ENCODE data around the gene RBP4.

The RBP4 gene

DNA sequence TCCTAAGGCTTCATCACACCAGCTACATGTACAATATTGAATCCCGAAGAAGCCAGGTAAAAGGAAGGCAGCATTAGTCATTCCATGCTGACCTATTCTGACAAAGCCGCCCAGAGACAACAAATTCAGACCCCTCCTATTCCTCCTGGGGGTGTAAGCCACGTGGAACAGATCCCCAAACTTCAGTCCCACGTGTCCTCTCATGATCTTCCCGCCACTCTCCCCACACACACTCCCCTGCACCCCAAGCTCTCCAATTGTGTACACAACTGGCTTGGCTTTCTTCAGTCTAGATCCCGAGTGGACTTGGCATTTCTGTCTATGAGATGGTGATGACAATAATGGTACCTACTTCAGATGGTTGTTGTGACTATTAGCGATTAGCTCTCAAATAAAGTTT is 19.9 kb upstream of the RBP4 start:
- ChIA-PET CTCF (no interaction called here), POLR2A (no interaction called here)
- DNase-seq (ENCODE audit: extremely low spot score) = no peak
- TF ChIP-seq CTBP1 (IDR thresholded peaks at IDR 0.05; ENCODE audit: borderline replicate concordance) (no peak), BHLHE40 (IDR thresholded peaks at IDR 0.05; ENCODE audit: borderline replicate concordance) (no peak), ARNT (IDR thresholded peaks at IDR 0.05) (no peak), HDGF (IDR thresholded peaks at IDR 0.05; ENCODE audit: borderline replicate concordance) (no peak), NFRKB (IDR thresholded peaks at IDR 0.05) (no peak), ELF4 (IDR thresholded peaks at IDR 0.05) (no peak), FOXK2 (IDR thresholded peaks at IDR 0.05) (no peak), L3MBTL2 (conservative IDR thresholded peaks at IDR 0.05) (no peak), TARDBP (IDR thresholded peaks at IDR 0.05) (no peak), FOXM1 (IDR thresholded peaks at IDR 0.05; ENCODE audit: borderline replicate concordance) (no peak), LEF1 (IDR thresholded peaks at IDR 0.05; ENCODE audit: borderline replicate concordance) (no peak), SP1 (IDR thresholded peaks at IDR 0.05) (no peak), FOXA1 (IDR thresholded peaks at IDR 0.05) (no peak), SUZ12 (IDR thresholded peaks at IDR 0.05) (no peak), ZNF384 (IDR thresholded peaks at IDR 0.05) (no peak)
- TF ChIP-seq, protein P1, sequence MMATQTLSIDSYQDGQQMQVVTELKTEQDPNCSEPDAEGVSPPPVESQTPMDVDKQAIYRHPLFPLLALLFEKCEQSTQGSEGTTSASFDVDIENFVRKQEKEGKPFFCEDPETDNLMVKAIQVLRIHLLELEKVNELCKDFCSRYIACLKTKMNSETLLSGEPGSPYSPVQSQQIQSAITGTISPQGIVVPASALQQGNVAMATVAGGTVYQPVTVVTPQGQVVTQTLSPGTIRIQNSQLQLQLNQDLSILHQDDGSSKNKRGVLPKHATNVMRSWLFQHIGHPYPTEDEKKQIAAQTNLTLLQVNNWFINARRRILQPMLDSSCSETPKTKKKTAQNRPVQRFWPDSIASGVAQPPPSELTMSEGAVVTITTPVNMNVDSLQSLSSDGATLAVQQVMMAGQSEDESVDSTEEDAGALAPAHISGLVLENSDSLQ (IDR thresholded peaks at IDR 0.05) = no peak

DNA sequence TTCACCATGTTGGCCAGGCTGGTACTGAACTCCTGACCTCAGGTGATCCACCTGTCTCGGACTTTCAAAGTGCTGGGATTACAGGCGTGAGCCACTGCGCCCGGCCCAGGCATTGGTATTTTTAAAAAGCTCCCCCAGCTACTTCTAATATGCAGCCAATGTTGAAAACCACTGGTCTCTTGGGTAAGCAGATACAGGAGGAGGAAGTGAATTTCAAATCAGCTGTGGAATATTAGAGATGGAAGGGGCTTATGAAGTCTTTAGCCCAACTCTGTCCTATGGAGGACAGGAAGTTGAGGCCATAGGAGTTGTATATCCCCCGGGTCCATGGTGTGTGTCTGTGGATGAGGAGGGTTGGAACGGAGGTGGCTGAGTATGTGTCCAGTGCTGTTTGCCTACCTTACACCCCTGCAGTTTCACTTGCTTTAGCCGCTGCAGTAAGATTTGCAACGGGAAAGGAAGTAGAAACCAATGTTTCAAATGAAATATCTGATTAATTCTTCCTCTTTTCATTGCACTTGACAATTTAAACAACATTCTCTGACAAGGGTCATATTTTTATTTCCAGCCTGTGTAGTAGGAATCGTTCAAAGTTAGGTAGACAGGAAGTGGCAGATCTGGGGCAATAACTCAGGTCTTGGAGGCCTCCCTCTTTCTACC is 14.7 kb upstream of the RBP4 start:
- TF ChIP-seq, protein P1 (IDR thresholded peaks at IDR 0.05) = no peak
- no peak for TF ChIP-seq ZNF384 (IDR thresholded peaks at IDR 0.05)
- ChIA-PET CTCF (no interaction called here), POLR2A (no interaction called here)
- DNase-seq (ENCODE audit: extremely low spot score) = no peak

DNA sequence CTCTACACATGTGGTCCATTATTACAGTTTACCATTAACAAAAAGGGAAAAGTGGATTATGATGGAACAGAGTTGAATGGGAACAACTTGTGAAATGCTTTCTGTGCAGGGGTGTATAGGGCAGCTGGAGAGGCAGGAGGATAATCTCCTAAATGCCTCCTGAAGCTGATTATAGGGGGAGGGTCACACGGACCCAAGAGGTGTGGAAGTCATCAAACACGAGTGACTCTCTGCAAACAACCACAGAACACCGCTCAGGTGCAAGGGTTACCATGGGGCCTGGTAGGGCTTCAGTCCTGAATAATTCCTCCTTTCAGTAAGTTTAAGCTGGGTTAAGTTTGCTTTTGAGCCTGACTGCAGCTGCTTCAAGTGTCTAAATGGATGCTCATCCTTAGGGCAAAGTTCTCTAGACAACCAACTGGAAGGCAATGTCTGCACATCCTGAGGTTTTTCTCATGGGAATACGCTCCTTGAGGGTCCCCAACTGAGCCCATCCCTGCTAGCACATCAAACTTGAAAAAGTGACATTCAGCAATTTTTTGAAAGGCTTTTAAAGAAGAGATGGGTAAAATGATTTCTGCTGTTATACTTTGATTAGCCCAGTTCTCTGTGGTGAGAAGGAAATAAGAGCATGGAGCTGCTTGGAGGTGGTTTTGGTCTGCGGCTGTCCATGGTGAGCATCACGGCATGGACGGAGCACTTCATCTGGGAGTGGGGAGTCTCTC is 13.2 kb upstream of the RBP4 start:
- POLR2A ChIA-PET = no interaction called here
- DNase-seq (ENCODE audit: extremely low spot score) = no peak
- CTCF ChIA-PET = interaction anchor here (0.6 kb wide), 1 partner anchor 8 kb away, joined by 3 read pairs; no protein-coding TSS in a partner anchor
- TF ChIP-seq FOXA1 (IDR thresholded peaks at IDR 0.05) (no peak), BHLHE40 (IDR thresholded peaks at IDR 0.05; ENCODE audit: borderline replicate concordance) (no peak), SP1 (IDR thresholded peaks at IDR 0.05) (no peak), ZNF384 (IDR thresholded peaks at IDR 0.05) (no peak), FOXM1 (IDR thresholded peaks at IDR 0.05; ENCODE audit: borderline replicate concordance) (no peak), CTBP1 (IDR thresholded peaks at IDR 0.05; ENCODE audit: borderline replicate concordance) (no peak), HDGF (IDR thresholded peaks at IDR 0.05; ENCODE audit: borderline replicate concordance) (no peak), LEF1 (IDR thresholded peaks at IDR 0.05; ENCODE audit: borderline replicate concordance) (no peak), NFRKB (IDR thresholded peaks at IDR 0.05) (no peak), ELF4 (IDR thresholded peaks at IDR 0.05) (no peak)
- TF ChIP-seq, protein P1 (IDR thresholded peaks at IDR 0.05) = no peak

DNA sequence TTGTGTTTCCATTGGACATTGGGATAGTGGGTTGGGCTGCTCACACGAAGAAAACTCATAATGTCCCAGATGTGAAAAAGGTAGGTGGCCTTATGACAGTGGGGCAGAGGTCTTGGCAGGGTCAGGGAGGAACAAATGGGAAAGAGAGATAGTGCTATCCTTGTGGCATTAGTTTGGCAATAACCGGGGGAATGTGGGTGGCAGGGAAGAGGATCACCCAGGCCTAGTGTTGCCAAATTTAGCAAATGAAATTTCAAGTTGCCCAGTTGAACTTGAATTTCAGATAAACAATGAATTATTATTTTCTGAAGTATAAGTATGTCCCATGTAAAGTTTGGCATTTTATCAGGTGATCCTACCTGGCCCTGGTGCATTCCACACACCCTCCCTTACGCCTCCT is 12.1 kb upstream of the RBP4 start:
- TF ChIP-seq BHLHE40 (IDR thresholded peaks at IDR 0.05; ENCODE audit: borderline replicate concordance) (no peak), ZNF384 (IDR thresholded peaks at IDR 0.05) (no peak), FOXM1 (IDR thresholded peaks at IDR 0.05; ENCODE audit: borderline replicate concordance) (no peak), NFRKB (IDR thresholded peaks at IDR 0.05) (no peak), L3MBTL2 (conservative IDR thresholded peaks at IDR 0.05) (no peak), FOXA1 (IDR thresholded peaks at IDR 0.05) (no peak), SUZ12 (IDR thresholded peaks at IDR 0.05) (no peak), LEF1 (IDR thresholded peaks at IDR 0.05; ENCODE audit: borderline replicate concordance) (no peak), HDGF (IDR thresholded peaks at IDR 0.05; ENCODE audit: borderline replicate concordance) (no peak), ELF4 (IDR thresholded peaks at IDR 0.05) (no peak), TARDBP (IDR thresholded peaks at IDR 0.05) (no peak), FOXK2 (IDR thresholded peaks at IDR 0.05) (no peak), ARNT (IDR thresholded peaks at IDR 0.05) (no peak), CTBP1 (IDR thresholded peaks at IDR 0.05; ENCODE audit: borderline replicate concordance) (no peak), SP1 (IDR thresholded peaks at IDR 0.05) (no peak)
- TF ChIP-seq, protein P1 (IDR thresholded peaks at IDR 0.05) = no peak
- POLR2A ChIA-PET = no interaction called here
- CTCF ChIA-PET = no interaction called here

DNA sequence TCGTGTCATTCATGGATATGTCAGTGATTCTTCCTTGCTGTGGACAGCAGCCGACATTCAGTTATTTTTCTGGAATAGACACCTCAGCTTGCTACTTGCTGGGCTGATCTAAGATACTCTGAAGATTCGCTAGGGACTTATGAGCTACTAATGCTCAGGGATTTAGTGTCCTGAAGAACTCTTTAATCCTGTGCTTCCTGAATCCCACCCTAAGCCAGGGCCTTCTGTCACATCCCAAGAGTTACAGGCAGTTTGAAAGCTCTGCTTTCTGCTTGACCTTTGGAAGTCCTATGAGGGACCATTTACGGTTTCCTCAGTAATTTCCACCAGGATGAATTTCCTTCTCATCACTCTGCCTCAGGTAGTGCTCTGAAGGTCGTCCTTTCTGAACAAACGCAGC is 11.3 kb upstream of the RBP4 start, which contains the start of gene PDE6C:
Gene PDE6C, plus strand, starts transcription at position 227 of the 400 bp plus-strand sequence. CDS start 189 bp downstream, outside the sequence.
- ChIA-PET CTCF (no interaction called here), POLR2A (no interaction called here)
- no peak for TF ChIP-seq CTBP1 (IDR thresholded peaks at IDR 0.05; ENCODE audit: borderline replicate concordance)
- TF ChIP-seq ARNT (IDR thresholded peaks at IDR 0.05) = no peak
- TF ChIP-seq ELF4 (IDR thresholded peaks at IDR 0.05) = no peak
- TF ChIP-seq SP1 (IDR thresholded peaks at IDR 0.05) = no peak
- TF ChIP-seq FOXA1 (IDR thresholded peaks at IDR 0.05) = no peak
- no peak for TF ChIP-seq FOXK2 (IDR thresholded peaks at IDR 0.05)
- no peak for TF ChIP-seq L3MBTL2 (conservative IDR thresholded peaks at IDR 0.05)
- no peak for TF ChIP-seq HDGF (IDR thresholded peaks at IDR 0.05; ENCODE audit: borderline replicate concordance)
- TF ChIP-seq, protein P1 (IDR thresholded peaks at IDR 0.05) = no peak
- TF ChIP-seq TARDBP (IDR thresholded peaks at IDR 0.05) = no peak
- no peak for TF ChIP-seq ZNF384 (IDR thresholded peaks at IDR 0.05)
- TF ChIP-seq FOXM1 (IDR thresholded peaks at IDR 0.05; ENCODE audit: borderline replicate concordance) = no peak
- TF ChIP-seq SUZ12 (IDR thresholded peaks at IDR 0.05) = no peak
- TF ChIP-seq LEF1 (IDR thresholded peaks at IDR 0.05; ENCODE audit: borderline replicate concordance) = no peak
- no peak for TF ChIP-seq NFRKB (IDR thresholded peaks at IDR 0.05)
- no peak for TF ChIP-seq BHLHE40 (IDR thresholded peaks at IDR 0.05; ENCODE audit: borderline replicate concordance)
- DNase-seq (ENCODE audit: extremely low spot score) = no peak

More for the DNA sequence above, 12.1 kb upstream of the RBP4 start:
- no peak for DNase-seq (ENCODE audit: extremely low spot score)

Data from HEK293T (cell line).